Measurements from ENCODE around the gene ASH1L. TPM values are rescaled to one million over a fixed set of nuclear protein-coding genes. Genes with fewer than 3 reads are reported as not detected.

Gene ASH1L
- total and polyA plus RNA-seq, 9 of the 15 experiments (the other 6 are each of a cell fraction or from before 2014, with no cell fraction given), result 2.0 to 23.3 (median 14.6) TPM

- TF ChIP-seq, protein P1, sequence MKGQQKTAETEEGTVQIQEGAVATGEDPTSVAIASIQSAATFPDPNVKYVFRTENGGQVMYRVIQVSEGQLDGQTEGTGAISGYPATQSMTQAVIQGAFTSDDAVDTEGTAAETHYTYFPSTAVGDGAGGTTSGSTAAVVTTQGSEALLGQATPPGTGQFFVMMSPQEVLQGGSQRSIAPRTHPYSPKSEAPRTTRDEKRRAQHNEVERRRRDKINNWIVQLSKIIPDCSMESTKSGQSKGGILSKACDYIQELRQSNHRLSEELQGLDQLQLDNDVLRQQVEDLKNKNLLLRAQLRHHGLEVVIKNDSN (CRISPR knock-in tag; IDR thresholded peaks at IDR 0.05), result no peak
- no peak for TF ChIP-seq PHF20 (IDR thresholded peaks at IDR 0.05; ENCODE audit: partially characterized antibody)
- TF ChIP-seq DNMT1 (IDR thresholded peaks at IDR 0.05), result no peak
- TF ChIP-seq HNRNPL (IDR thresholded peaks at IDR 0.05; ENCODE audit: low read depth, low read length), result no peak
- TF ChIP-seq KLF10 (CRISPR knock-in tag; IDR thresholded peaks at IDR 0.05), result no peak
- TF ChIP-seq NRF1 (conservative IDR thresholded peaks at IDR 0.05 in 1 of 2, IDR thresholded peaks at IDR 0.05 in 1 of 2), result peak; percentile 92 to 93
- TF ChIP-seq ZNF197 (CRISPR knock-in tag; IDR thresholded peaks at IDR 0.05; ENCODE audit: low read depth), result no peak
- TF ChIP-seq PPARD (CRISPR knock-in tag; IDR thresholded peaks at IDR 0.05), result no peak
- TF ChIP-seq E2F1 (CRISPR knock-in tag; IDR thresholded peaks at IDR 0.05), result no peak
- peak; percentile 70 for TF ChIP-seq CCNT2 (IDR thresholded peaks at IDR 0.05; ENCODE audit: borderline replicate concordance, extremely low read depth, insufficient read length, low read depth, low read length)
- TF ChIP-seq, protein P2, sequence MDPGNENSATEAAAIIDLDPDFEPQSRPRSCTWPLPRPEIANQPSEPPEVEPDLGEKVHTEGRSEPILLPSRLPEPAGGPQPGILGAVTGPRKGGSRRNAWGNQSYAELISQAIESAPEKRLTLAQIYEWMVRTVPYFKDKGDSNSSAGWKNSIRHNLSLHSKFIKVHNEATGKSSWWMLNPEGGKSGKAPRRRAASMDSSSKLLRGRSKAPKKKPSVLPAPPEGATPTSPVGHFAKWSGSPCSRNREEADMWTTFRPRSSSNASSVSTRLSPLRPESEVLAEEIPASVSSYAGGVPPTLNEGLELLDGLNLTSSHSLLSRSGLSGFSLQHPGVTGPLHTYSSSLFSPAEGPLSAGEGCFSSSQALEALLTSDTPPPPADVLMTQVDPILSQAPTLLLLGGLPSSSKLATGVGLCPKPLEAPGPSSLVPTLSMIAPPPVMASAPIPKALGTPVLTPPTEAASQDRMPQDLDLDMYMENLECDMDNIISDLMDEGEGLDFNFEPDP (CRISPR knock-in tag; IDR thresholded peaks at IDR 0.05), result no peak
- TF ChIP-seq HCFC1 (IDR thresholded peaks at IDR 0.05; ENCODE audit: low read depth, low read length), result no peak
- TF ChIP-seq, protein P3, sequence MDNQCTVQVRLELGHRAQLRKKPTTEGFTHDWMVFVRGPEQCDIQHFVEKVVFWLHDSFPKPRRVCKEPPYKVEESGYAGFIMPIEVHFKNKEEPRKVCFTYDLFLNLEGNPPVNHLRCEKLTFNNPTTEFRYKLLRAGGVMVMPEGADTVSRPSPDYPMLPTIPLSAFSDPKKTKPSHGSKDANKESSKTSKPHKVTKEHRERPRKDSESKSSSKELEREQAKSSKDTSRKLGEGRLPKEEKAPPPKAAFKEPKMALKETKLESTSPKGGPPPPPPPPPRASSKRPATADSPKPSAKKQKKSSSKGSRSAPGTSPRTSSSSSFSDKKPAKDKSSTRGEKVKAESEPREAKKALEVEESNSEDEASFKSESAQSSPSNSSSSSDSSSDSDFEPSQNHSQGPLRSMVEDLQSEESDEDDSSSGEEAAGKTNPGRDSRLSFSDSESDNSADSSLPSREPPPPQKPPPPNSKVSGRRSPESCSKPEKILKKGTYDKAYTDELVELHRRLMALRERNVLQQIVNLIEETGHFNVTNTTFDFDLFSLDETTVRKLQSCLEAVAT (IDR thresholded peaks at IDR 0.05), result peak in 1 of 2 experiments; percentile 35; a peak in 1 of 4 replicates
- TF ChIP-seq E2F5 (CRISPR knock-in tag; IDR thresholded peaks at IDR 0.05), result no peak
- TF ChIP-seq ZNF644 (tag; IDR thresholded peaks at IDR 0.05; ENCODE audit: low read depth), result no peak
- TF ChIP-seq ARID2 (IDR thresholded peaks at IDR 0.05), result no peak
- TF ChIP-seq HES1 (IDR thresholded peaks at IDR 0.05; ENCODE audit: low read depth), result no peak
- peak; percentile 78 for TF ChIP-seq MYNN (IDR thresholded peaks at IDR 0.05)
- TF ChIP-seq MYNN (CRISPR knock-in tag; IDR thresholded peaks at IDR 0.05), result no peak
- TF ChIP-seq ZBTB34 (CRISPR knock-in tag; IDR thresholded peaks at IDR 0.05), result no peak
Measured at GRCh38 chr1:155320661-155321617, 241.7 kb downstream of the ASH1L start, which contains the start of gene RUSC1 (continued).
